Brain microvascular endothelial cell (primary cell): Measurements from ENCODE around the gene KCNG2.

Experiments used
- DNase-seq: peaks from one replicate; pipeline ENCODE4 v3.0.0-alpha.2; 2020
- H3K27ac ChIP-seq: fragments of 250-450 bp; sonication (Bioruptor Pico); 2 replicates; pipeline ENCODE4 v1.5.1; 2020; ENCODE audit warnings: mild to moderate bottlenecking, moderate library complexity
- H3K27me3 ChIP-seq: fragments of 250-450 bp; sonication (Bioruptor Pico); replicated peaks from 2 replicates; pipeline ENCODE4 v1.5.1; 2020; ENCODE audit warnings: mild to moderate bottlenecking
- H3K36me3 ChIP-seq: fragments of 250-450 bp; sonication (Bioruptor Pico); replicated peaks from 2 replicates; pipeline ENCODE4 v1.5.1; 2020; ENCODE audit warnings: mild to moderate bottlenecking
- H3K4me3 ChIP-seq: 2 replicates; pipeline ENCODE4 v1.5.1; 2011; ENCODE audit warnings: low read depth, mild to moderate bottlenecking, control low read depth, low read length, moderate library complexity
- in situ Hi-C: cut with HindIII; loops from 2 replicates; pipeline ENCODE4 v1.10.0; 2017; ENCODE audit warnings: low sequenced_read_pairs, low pct_ligation_motif_present
- TF ChIP-seq, protein P1 (sequence below): IDR thresholded peaks from 2 replicates; pipeline ENCODE4 v1.5.1; 2011; ENCODE audit warnings: low read depth, mild to moderate bottlenecking, moderate library complexity, low read length, control low read depth, inconsistent platforms; ENCODE audit errors: missing control alignments

The KCNG2 gene

DNA sequence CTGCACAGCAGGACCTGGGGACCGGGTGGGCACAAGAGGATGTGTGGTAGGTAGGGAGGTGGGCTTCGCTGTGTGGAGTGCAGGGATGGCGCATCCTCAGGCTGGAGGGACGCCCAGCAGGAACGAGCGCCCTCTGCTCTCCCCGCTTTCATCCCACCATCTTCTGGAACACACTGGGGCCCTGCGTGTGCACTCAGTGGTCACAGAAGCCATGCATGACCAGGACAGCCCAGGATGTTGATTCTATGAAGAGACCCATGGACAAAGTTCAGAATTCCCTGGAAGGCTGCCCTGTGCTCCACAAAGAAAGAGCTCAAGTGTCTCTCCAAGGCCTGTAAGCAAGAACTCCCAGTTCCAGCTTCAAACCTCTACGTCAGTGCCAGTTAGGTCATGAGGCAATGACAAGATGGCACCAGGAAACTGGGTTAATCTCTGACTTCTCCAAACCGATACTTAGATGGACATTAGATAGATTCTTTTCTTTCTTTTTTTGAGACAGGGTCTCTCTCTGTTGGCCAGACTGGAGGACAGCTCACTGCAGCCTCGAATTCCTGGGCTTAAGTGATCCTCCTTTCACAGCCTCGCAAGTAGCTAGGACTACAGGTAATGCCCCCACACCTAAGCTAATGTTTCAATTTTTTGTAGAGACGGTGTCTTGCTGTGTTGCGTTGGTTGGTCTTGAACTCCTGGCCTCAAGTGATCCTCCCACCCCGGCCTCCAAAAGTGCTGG lies 150.3 kb downstream of the KCNG2 start:
- TF ChIP-seq, protein P1, sequence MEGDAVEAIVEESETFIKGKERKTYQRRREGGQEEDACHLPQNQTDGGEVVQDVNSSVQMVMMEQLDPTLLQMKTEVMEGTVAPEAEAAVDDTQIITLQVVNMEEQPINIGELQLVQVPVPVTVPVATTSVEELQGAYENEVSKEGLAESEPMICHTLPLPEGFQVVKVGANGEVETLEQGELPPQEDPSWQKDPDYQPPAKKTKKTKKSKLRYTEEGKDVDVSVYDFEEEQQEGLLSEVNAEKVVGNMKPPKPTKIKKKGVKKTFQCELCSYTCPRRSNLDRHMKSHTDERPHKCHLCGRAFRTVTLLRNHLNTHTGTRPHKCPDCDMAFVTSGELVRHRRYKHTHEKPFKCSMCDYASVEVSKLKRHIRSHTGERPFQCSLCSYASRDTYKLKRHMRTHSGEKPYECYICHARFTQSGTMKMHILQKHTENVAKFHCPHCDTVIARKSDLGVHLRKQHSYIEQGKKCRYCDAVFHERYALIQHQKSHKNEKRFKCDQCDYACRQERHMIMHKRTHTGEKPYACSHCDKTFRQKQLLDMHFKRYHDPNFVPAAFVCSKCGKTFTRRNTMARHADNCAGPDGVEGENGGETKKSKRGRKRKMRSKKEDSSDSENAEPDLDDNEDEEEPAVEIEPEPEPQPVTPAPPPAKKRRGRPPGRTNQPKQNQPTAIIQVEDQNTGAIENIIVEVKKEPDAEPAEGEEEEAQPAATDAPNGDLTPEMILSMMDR: no peak
- in situ Hi-C loops: no loop called here
- Histone ChIP-seq H3K36me3 (no peaks in the 10 kb centered on the region), H3K27ac (no peak overlapping the region), H3K27me3 (no peaks in the 10 kb centered on the region), H3K4me3 (no peak overlapping the region)
- no peak for DNase-seq

DNA sequence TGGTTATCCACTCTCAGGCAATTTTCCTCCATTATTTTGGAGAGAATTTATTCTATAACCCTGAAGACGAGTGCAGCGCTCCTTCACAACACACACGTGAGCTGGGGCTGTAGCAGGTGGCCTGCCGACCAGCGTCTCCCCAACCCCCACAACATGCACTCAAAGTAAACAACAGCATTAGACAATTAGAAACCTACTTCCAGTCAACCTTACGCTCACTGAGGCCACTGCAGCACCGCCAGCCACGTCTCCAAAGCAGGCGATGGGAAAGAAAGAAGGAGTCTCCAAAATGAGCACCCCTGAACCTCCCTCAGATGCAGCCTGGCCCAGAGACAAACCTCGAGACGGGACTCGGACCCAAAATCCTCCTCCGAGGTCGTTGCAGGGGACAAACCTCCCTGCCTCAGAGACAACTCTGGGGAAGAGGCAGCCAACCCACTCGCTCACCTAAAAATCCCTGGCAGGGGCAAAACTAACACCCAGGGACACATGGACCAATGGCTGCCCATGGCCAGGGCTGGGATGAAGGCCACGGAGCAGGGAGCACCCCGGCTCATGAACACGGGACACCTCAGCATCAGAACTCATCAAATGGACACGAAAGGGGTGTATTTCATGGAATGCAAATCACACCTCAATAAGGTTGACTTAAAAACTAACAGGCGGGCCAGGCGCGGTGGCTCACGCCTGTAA lies 151.1 kb downstream of the KCNG2 start:
- TF ChIP-seq, protein P1: no peak
- Histone ChIP-seq H3K36me3 (no peaks in the 10 kb centered on the region), H3K27ac (no peak overlapping the region), H3K27me3 (no peaks in the 10 kb centered on the region), H3K4me3 (no peak overlapping the region)
- no peak for DNase-seq
- in situ Hi-C loops: no loop called here
